Measurements from ENCODE around the gene RD3L.
"Not testable (repeated sequence)": the region's sequence is repeated elsewhere in the genome, so short reads cannot be mapped to it uniquely, and the experiment has no call there.

RD3L gene

GRCh38 chr14:103927566-103927965 is 14.8 kb downstream of the RD3L start:
- DNase-seq: no peak

GRCh38 chr14:103925316-103925715 is 17.0 kb downstream of the RD3L start:
- no peak for DNase-seq

- DNase-seq: peak; percentile 88
Measured at GRCh38 chr14:103923863-103924262, 18.5 kb downstream of the RD3L start.

- DNase-seq: not testable (repeated sequence)
Measured at GRCh38 chr14:103921855-103922200, 20.5 kb downstream of the RD3L start.

- peak; percentile 96 for DNase-seq
Measured at GRCh38 chr14:103920981-103921854, 21.1 kb downstream of the RD3L start.

- DNase-seq: no peak
Measured at GRCh38 chr14:103916636-103917262, 25.6 kb downstream of the RD3L start.

GRCh38 chr14:103915616-103916015 is 26.7 kb downstream of the RD3L start:
- DNase-seq: no peak

GRCh38 chr14:103910984-103911383 is 31.3 kb downstream of the RD3L start:
- DNase-seq: no peak

GRCh38 chr14:103910262-103910935 is 31.9 kb downstream of the RD3L start:
- DNase-seq: peak; percentile 94

- no peak for DNase-seq
Measured at GRCh38 chr14:103909531-103910261, 32.6 kb downstream of the RD3L start.

- no peak for DNase-seq
Measured at GRCh38 chr14:103908580-103908979, 33.7 kb downstream of the RD3L start.

- peak; percentile 59 for DNase-seq
Measured at GRCh38 chr14:103905842-103906456, 36.4 kb downstream of the RD3L start.

GRCh38 chr14:103904493-103905107 is 37.7 kb downstream of the RD3L start:
- no peak for DNase-seq

- DNase-seq: no peak
Measured at GRCh38 chr14:103899833-103900232, 42.5 kb downstream of the RD3L start.

GRCh38 chr14:103899316-103899715 is 43.0 kb downstream of the RD3L start:
- no peak for DNase-seq

- no peak for DNase-seq
Measured at GRCh38 chr14:103898711-103899110, 43.6 kb downstream of the RD3L start.

- no peak for DNase-seq
Measured at GRCh38 chr14:103898204-103898603, 44.1 kb downstream of the RD3L start.

GRCh38 chr14:103897075-103897947 is 45.0 kb downstream of the RD3L start:
- peak; percentile 59 for DNase-seq

GRCh38 chr14:103896578-103896977 is 45.8 kb downstream of the RD3L start:
- DNase-seq: peak; percentile 22

- DNase-seq: no peak
Measured at GRCh38 chr14:103894723-103895059, 47.6 kb downstream of the RD3L start.

GRCh38 chr14:103894034-103894722 is 48.2 kb downstream of the RD3L start:
- no peak for DNase-seq
